ENCODE data around the gene SENP1.

GRCh38 chr12:48109424-48109823, 3.5 kb upstream of the SENP1 start:
- TF ChIP-seq CTCF (IDR thresholded peaks at IDR 0.05) (no peak), POLR2AphosphoS5 (IDR thresholded peaks at IDR 0.05) (no peak), EP300 (IDR thresholded peaks at IDR 0.05; ENCODE audit: low read depth) (no peak), POLR2A (IDR thresholded peaks at IDR 0.05) (no peak)
